ENCODE results near the gene ACE2.

DNA sequence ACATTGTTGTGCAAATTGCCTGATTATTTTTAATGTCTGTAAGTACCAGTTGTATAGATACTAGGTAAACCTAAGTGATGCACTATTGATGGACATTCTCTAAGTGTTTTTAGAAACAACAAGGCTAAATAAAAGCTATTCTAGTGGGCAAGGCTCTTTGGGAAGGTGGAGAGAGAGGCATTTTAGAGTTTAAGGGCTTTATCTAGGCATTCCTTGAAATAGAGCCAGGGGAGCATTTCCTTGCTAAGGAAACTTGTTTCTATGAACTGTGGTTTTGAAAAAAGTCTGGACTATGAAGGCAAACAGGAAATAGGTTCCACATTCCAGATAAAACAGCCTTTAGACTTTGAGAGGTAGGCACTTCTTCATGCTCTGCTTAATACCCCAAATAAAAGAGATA, 76.3 kb downstream of the ACE2 start:
- TF ChIP-seq POLR2AphosphoS5 (IDR thresholded peaks at IDR 0.05) (no peak), CTCF (IDR thresholded peaks at IDR 0.05) (no peak), EP300 (IDR thresholded peaks at IDR 0.05; ENCODE audit: low read depth) (no peak), POLR2A (IDR thresholded peaks at IDR 0.05) (no peak)
